ENCODE measurements around the gene PSME2. TPM values are rescaled to one million over a fixed set of nuclear protein-coding genes. Genes with fewer than 3 reads are reported as not detected.
A peak's percentile ranks its signal among the peaks of the same experiment; 100 is the strongest.

Gene PSME2
- total and polyA plus RNA-seq, 2 donors (not counting 1 experiment from before 2014, with no cell fraction given), result 132 to 148 TPM

GRCh38 chr14:24094841-24095270, 51.6 kb downstream of the PSME2 start:
- Histone ChIP-seq H3K79me2 (ENCODE audit: control insufficient read depth, insufficient read depth, low read length) (no peaks in the 10 kb centered on the region), H2AFZ (ENCODE audit: low read length) (peak overlapping the region; percentile 71), H3K36me3 (ENCODE audit: control insufficient read depth, insufficient read depth, low read length) (peaks cover 2% of the 10 kb centered on the region), H3K4me2 (ENCODE audit: extremely low read depth, insufficient read depth, low read length) (peak overlapping the region; percentile 77), H3K9ac (ENCODE audit: insufficient read depth, low read length) (peak overlapping the region; percentile 73), H4K20me1 (ENCODE audit: control insufficient read depth, extremely low read depth, insufficient read depth, low read length) (no peaks in the 10 kb centered on the region), H3K9me3 (ENCODE audit: control insufficient read depth, insufficient read depth, low read depth, low read length) (no peaks in the 10 kb centered on the region), H3K27ac (ENCODE audit: insufficient read depth, low read length) (peak overlapping the region; percentile 64), H3K27me3 (ENCODE audit: control insufficient read depth, insufficient read depth, low read length) (no peaks in the 10 kb centered on the region), H3K4me1 (ENCODE audit: control insufficient read depth, extremely low read depth, insufficient read depth, low read length) (peaks cover 2% of the 10 kb centered on the region), H3K4me3 (replicated peaks in 1 of 4; ENCODE audit: control extremely low read depth in 1 of 4, insufficient read depth in 1 of 4, low read depth in 3 of 4, low read length in 4 of 4) (peak overlapping the region; percentile 66 to 91 (median 84))
- no peak for DNase-seq (ENCODE audit: low read depth in 2 of 2)
- TF ChIP-seq EZH2 (IDR thresholded peaks at IDR 0.05; ENCODE audit: low read length, missing control alignments) (no peak), CTCF (conservative IDR thresholded peaks at IDR 0.05 in 1 of 2, IDR thresholded peaks at IDR 0.05 in 1 of 2; ENCODE audit: low read depth in 1 of 2, low read length in 2 of 2) (no peak)

- Histone ChIP-seq H3K27ac (ENCODE audit: insufficient read depth, low read length) (peak within 1 kb of the TSS; percentile 64), H3K4me1 (ENCODE audit: control insufficient read depth, extremely low read depth, insufficient read depth, low read length) (peaks cover 2% of the 10 kb centered on the region), H3K27me3 (ENCODE audit: control insufficient read depth, insufficient read depth, low read length) (no peaks in the 10 kb centered on the region), H3K4me3 (replicated peaks in 1 of 4; ENCODE audit: control extremely low read depth in 1 of 4, insufficient read depth in 1 of 4, low read depth in 3 of 4, low read length in 4 of 4) (peak within 1 kb of the TSS; percentile 66 to 91 (median 84)), H2AFZ (ENCODE audit: low read length) (peak within 1 kb of the TSS; percentile 71), H3K4me2 (ENCODE audit: extremely low read depth, insufficient read depth, low read length) (peak within 1 kb of the TSS; percentile 77), H4K20me1 (ENCODE audit: control insufficient read depth, extremely low read depth, insufficient read depth, low read length) (no peaks in the 10 kb centered on the region), H3K79me2 (ENCODE audit: control insufficient read depth, insufficient read depth, low read length) (no peaks in the 10 kb centered on the region), H3K36me3 (ENCODE audit: control insufficient read depth, insufficient read depth, low read length) (peaks cover 2% of the 10 kb centered on the region), H3K9me3 (ENCODE audit: control insufficient read depth, insufficient read depth, low read depth, low read length) (no peaks in the 10 kb centered on the region), H3K9ac (ENCODE audit: insufficient read depth, low read length) (peak within 1 kb of the TSS; percentile 73)
- peak; percentile 82 to 92 for DNase-seq (ENCODE audit: low read depth in 2 of 2)
- TF ChIP-seq EZH2 (IDR thresholded peaks at IDR 0.05; ENCODE audit: low read length, missing control alignments), result no peak
- TF ChIP-seq CTCF (conservative IDR thresholded peaks at IDR 0.05 in 1 of 2, IDR thresholded peaks at IDR 0.05 in 1 of 2; ENCODE audit: low read depth in 1 of 2, low read length in 2 of 2), result peak in 1 of 2 donors; percentile 26
Measured at GRCh38 chr14:24093901-24094840, 52.2 kb downstream of the PSME2 start, which contains the start of gene PCK2. Gene PCK2, plus strand, starts transcription at chr14:24094311. Its CDS starts 95 bp downstream, at chr14:24094406.

Other genes starting within 250 kb of the PSME2 start
Only the 30 nearest of the 31 such genes appear.
- gene DHRS4, start 192.8 kb downstream of the PSME2 start, total RNA-seq, result 51.9 and 54.7 TPM in 2 replicates
- 28.9 and 30.5 TPM in 2 replicates for gene DHRS4, start 192.8 kb downstream of the PSME2 start, polyA plus RNA-seq
- 16.7 and 22.6 TPM in 2 replicates for gene DHRS4L2, start 157.7 kb downstream of the PSME2 start, total RNA-seq
- gene DHRS4L2, start 157.7 kb downstream of the PSME2 start, polyA plus RNA-seq, result 12.7 and 12.8 TPM in 2 replicates
- 0.17 and 0.26 TPM in 2 replicates for gene CARMIL3, start 94.6 kb downstream of the PSME2 start, total RNA-seq
- gene CARMIL3, start 94.6 kb downstream of the PSME2 start, polyA plus RNA-seq, result 0.11 TPM in 1 of 2 replicates, not detected in the other
- gene CPNE6, start 75.0 kb downstream of the PSME2 start, total RNA-seq, result not detected in 2 replicates
- gene CPNE6, start 75.0 kb downstream of the PSME2 start, polyA plus RNA-seq, result not detected in 2 replicates
- 33.9 and 71.3 TPM in 2 replicates for gene PCK2, start 52.3 kb downstream of the PSME2 start, total RNA-seq
- 12.7 and 15.9 TPM in 2 replicates for gene PCK2, start 52.3 kb downstream of the PSME2 start, polyA plus RNA-seq
- 52.9 and 68.0 TPM in 2 replicates for gene DCAF11, start 31.8 kb downstream of the PSME2 start, total RNA-seq
- 18.4 and 21.7 TPM in 2 replicates for gene DCAF11, start 31.8 kb downstream of the PSME2 start, polyA plus RNA-seq
- 0.77 and 0.99 TPM in 2 replicates for gene NRL, start 31.7 kb downstream of the PSME2 start, total RNA-seq
- gene NRL, start 31.7 kb downstream of the PSME2 start, polyA plus RNA-seq, result 0.45 and 0.49 TPM in 2 replicates
- gene FITM1, start 16.0 kb downstream of the PSME2 start, total RNA-seq, result under 0.01 TPM in 1 of 2 replicates, not detected in the other
- gene FITM1, start 16.0 kb downstream of the PSME2 start, polyA plus RNA-seq, result not detected in 2 replicates
- gene PSME1, start 10.4 kb downstream of the PSME2 start, total RNA-seq, result 172 and 177 TPM in 2 replicates
- gene PSME1, start 10.4 kb downstream of the PSME2 start, polyA plus RNA-seq, result 221 and 266 TPM in 2 replicates
- 12.3 and 18.0 TPM in 2 replicates for gene EMC9, start 5.0 kb downstream of the PSME2 start, total RNA-seq
- gene EMC9, start 5.0 kb downstream of the PSME2 start, polyA plus RNA-seq, result 6.6 and 10.2 TPM in 2 replicates
- gene RNF31, start 888 bp upstream of the PSME2 start, total RNA-seq, result 25.4 and 30.3 TPM in 2 replicates
- 9.2 and 14.8 TPM in 2 replicates for gene RNF31, start 888 bp upstream of the PSME2 start, polyA plus RNA-seq
- gene IRF9, start 14.7 kb upstream of the PSME2 start, total RNA-seq, result 110 and 142 TPM in 2 replicates
- gene IRF9, start 14.7 kb upstream of the PSME2 start, polyA plus RNA-seq, result 70.4 and 79.9 TPM in 2 replicates
- gene REC8, start 25.5 kb upstream of the PSME2 start, total RNA-seq, result 0.51 and 1.8 TPM in 2 replicates
- gene REC8, start 25.5 kb upstream of the PSME2 start, polyA plus RNA-seq, result 1.5 and 2.2 TPM in 2 replicates
- gene IPO4, start 42.2 kb upstream of the PSME2 start, total RNA-seq, result 22.6 and 25.3 TPM in 2 replicates
- 12.4 and 27.8 TPM in 2 replicates for gene IPO4, start 42.2 kb upstream of the PSME2 start, polyA plus RNA-seq
- gene TM9SF1, start 48.8 kb upstream of the PSME2 start, total RNA-seq, result 49.6 and 61.6 TPM in 2 replicates
- 60.9 and 65.1 TPM in 2 replicates for gene TM9SF1, start 48.8 kb upstream of the PSME2 start, polyA plus RNA-seq
- gene TSSK4, start 59.1 kb upstream of the PSME2 start, total RNA-seq, result under 0.01 and 0.17 TPM in 2 replicates
- not detected in 2 replicates for gene TSSK4, start 59.1 kb upstream of the PSME2 start, polyA plus RNA-seq
- gene CHMP4A, start 66.9 kb upstream of the PSME2 start, total RNA-seq, result 22.1 and 24.9 TPM in 2 replicates
- 96.8 and 133 TPM in 2 replicates for gene CHMP4A, start 66.9 kb upstream of the PSME2 start, polyA plus RNA-seq
- gene MDP1, start 69.5 kb upstream of the PSME2 start, total RNA-seq, result 13.6 and 22.1 TPM in 2 replicates
- gene MDP1, start 69.5 kb upstream of the PSME2 start, polyA plus RNA-seq, result 14.4 TPM in 2 replicates
- gene NEDD8, start 85.8 kb upstream of the PSME2 start, total RNA-seq, result 140 and 145 TPM in 2 replicates
- gene NEDD8, start 85.8 kb upstream of the PSME2 start, polyA plus RNA-seq, result 441 and 587 TPM in 2 replicates
- 128 and 147 TPM in 2 replicates for gene GMPR2, start 86.3 kb upstream of the PSME2 start, total RNA-seq
- 68.3 and 80.2 TPM in 2 replicates for gene GMPR2, start 86.3 kb upstream of the PSME2 start, polyA plus RNA-seq
- 54.7 and 61.4 TPM in 2 replicates for gene TINF2, start 96.0 kb upstream of the PSME2 start, total RNA-seq
- 42.6 and 47.7 TPM in 2 replicates for gene TINF2, start 96.0 kb upstream of the PSME2 start, polyA plus RNA-seq
- gene TGM1, start 116.6 kb upstream of the PSME2 start, total RNA-seq, result 0.51 and 0.83 TPM in 2 replicates
- gene TGM1, start 116.6 kb upstream of the PSME2 start, polyA plus RNA-seq, result 1.3 and 1.4 TPM in 2 replicates
- gene RABGGTA, start 125.0 kb upstream of the PSME2 start, total RNA-seq, result 14.1 and 21.0 TPM in 2 replicates
- 15.1 and 19.4 TPM in 2 replicates for gene RABGGTA, start 125.0 kb upstream of the PSME2 start, polyA plus RNA-seq
- gene DHRS1, start 153.2 kb upstream of the PSME2 start, total RNA-seq, result 6.9 and 10.7 TPM in 2 replicates
- gene DHRS1, start 153.2 kb upstream of the PSME2 start, polyA plus RNA-seq, result 21.0 and 24.5 TPM in 2 replicates
- gene NOP9, start 153.2 kb upstream of the PSME2 start, total RNA-seq, result 16.2 and 16.7 TPM in 2 replicates
- 8.0 and 13.5 TPM in 2 replicates for gene NOP9, start 153.2 kb upstream of the PSME2 start, polyA plus RNA-seq
- gene CIDEB, start 161.4 kb upstream of the PSME2 start, total RNA-seq, result 0.33 and 0.51 TPM in 2 replicates
- 0.35 and 0.42 TPM in 2 replicates for gene CIDEB, start 161.4 kb upstream of the PSME2 start, polyA plus RNA-seq
- 1.3 and 1.8 TPM in 2 replicates for gene LTB4R2, start 163.5 kb upstream of the PSME2 start, total RNA-seq
- gene LTB4R2, start 163.5 kb upstream of the PSME2 start, polyA plus RNA-seq, result 0.23 and 0.28 TPM in 2 replicates
- 0.66 and 1.0 TPM in 2 replicates for gene LTB4R, start 164.9 kb upstream of the PSME2 start, total RNA-seq
- gene LTB4R, start 164.9 kb upstream of the PSME2 start, polyA plus RNA-seq, result 0.49 and 0.62 TPM in 2 replicates
- gene ADCY4, start 188.5 kb upstream of the PSME2 start, total RNA-seq, result 1.3 and 7.4 TPM in 2 replicates
- 0.43 and 1.4 TPM in 2 replicates for gene ADCY4, start 188.5 kb upstream of the PSME2 start, polyA plus RNA-seq
- gene RIPK3, start 193.4 kb upstream of the PSME2 start, total RNA-seq, result 0.26 and 0.33 TPM in 2 replicates
- 0.20 and 0.34 TPM in 2 replicates for gene RIPK3, start 193.4 kb upstream of the PSME2 start, polyA plus RNA-seq

Measured in fibroblast of lung (primary cell).